ENCODE data around the gene ZNF667.

DNA sequence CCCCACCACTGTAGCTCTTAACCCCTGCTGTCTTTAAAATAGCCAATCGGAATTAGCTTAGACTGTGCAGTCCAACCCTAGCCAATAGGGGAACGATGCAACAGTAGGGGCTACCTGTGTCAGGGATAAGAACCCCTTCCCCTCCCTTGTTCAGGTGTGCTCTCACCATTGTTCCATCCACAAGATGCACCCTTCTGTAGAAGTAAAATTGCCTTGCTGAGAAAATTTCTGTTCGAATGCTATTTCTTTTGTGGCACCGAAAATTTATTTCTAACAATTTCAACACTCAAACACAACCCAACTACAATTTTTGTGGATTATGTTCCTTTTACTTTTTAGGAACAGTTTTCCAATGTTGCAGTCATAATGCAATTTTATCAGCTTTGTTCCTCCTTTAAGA is 76.7 kb downstream of the ZNF667 start:
- TF ChIP-seq, protein P1, sequence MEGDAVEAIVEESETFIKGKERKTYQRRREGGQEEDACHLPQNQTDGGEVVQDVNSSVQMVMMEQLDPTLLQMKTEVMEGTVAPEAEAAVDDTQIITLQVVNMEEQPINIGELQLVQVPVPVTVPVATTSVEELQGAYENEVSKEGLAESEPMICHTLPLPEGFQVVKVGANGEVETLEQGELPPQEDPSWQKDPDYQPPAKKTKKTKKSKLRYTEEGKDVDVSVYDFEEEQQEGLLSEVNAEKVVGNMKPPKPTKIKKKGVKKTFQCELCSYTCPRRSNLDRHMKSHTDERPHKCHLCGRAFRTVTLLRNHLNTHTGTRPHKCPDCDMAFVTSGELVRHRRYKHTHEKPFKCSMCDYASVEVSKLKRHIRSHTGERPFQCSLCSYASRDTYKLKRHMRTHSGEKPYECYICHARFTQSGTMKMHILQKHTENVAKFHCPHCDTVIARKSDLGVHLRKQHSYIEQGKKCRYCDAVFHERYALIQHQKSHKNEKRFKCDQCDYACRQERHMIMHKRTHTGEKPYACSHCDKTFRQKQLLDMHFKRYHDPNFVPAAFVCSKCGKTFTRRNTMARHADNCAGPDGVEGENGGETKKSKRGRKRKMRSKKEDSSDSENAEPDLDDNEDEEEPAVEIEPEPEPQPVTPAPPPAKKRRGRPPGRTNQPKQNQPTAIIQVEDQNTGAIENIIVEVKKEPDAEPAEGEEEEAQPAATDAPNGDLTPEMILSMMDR (IDR thresholded peaks at IDR 0.05) = no peak
- TF ChIP-seq EZH2 (IDR thresholded peaks at IDR 0.05; ENCODE audit: borderline replicate concordance, insufficient read depth, low read depth, low read length, poor library complexity, severe bottlenecking) = no peak
